GOT3 (cell line): ENCODE measurements around the gene RIMBP2.

Source experiments
- DNase-seq: peaks from one replicate; lab custom pipeline; 2025; ENCODE audit warnings: mixed read lengths; lab: John Stamatoyannopoulos, UW

Gene RIMBP2

GRCh38 chr12:130504840-130505175 is 211.3 kb downstream of the RIMBP2 start:
- DNase-seq = no peak

GRCh38 chr12:130504110-130504839 is 211.8 kb downstream of the RIMBP2 start:
- no peak for DNase-seq

GRCh38 chr12:130501821-130502220 is 214.3 kb downstream of the RIMBP2 start:
- DNase-seq = no peak

GRCh38 chr12:130500835-130501330 is 215.2 kb downstream of the RIMBP2 start:
- DNase-seq = no peak

GRCh38 chr12:130499474-130499873 is 216.6 kb downstream of the RIMBP2 start:
- no peak for DNase-seq

GRCh38 chr12:130498589-130499385 is 217.3 kb downstream of the RIMBP2 start:
- DNase-seq = no peak

DNA sequence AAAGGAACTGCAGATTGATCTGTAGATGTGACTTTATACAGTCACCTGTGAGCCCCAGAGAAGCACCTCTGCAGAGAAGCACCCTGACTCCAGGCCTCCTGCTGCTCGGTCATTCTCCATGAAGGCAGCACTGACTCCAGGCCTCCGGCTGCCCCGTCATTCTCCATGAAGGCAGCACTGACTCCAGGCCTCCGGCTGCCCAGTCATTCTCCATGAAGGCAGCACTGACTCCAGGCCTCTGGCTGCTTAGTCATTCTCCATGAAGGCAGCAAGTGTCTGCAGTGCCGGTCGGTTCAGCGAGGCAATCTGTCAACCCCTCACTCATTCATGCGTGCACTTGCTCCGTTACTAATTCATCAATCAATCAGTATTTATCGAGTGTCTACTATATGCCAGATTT is 218.1 kb downstream of the RIMBP2 start:
- DNase-seq = no peak

DNA sequence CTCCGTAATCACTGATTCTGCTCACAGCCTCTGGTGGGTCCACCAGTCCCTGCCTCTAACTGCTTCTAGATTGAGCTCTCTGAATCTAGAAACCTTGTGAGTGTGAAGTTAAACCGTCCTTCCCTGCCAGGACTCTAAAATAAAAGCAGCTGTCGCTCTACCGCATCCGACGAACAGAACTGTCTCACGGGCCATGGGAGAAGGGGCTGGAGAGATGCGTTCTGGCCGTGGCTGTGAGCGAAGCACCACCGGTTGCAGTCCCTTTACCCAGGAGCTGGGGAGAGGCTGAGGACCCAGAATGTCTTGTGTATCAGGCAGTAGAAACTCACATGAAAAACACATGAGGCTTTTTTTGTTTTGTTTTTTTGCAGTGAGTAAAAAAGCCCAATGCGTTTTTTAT is 218.8 kb downstream of the RIMBP2 start:
- DNase-seq = no peak

- DNase-seq = no peak
Observed at GRCh38 chr12:130496516-130497120, 219.5 kb downstream of the RIMBP2 start.

DNA sequence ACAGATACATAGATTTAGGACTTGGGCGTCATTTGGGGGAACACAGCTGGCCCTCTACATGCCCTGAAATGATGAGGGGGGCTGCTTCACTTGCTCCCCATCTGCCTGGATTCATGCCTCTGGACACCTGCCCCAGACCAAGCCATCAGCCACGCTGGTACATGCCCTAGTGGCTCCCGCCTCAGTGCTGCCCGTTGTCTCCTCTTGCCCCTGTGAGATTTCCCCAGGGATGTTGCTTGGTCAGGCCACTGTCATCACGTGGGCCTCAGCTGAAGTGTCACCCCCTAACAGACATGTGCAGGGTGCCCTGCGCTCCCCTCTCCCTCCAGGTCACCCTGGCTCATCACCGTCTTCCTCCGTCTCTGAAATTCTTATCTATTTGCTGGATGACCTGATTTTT is 220.9 kb downstream of the RIMBP2 start:
- DNase-seq = no peak

DNA sequence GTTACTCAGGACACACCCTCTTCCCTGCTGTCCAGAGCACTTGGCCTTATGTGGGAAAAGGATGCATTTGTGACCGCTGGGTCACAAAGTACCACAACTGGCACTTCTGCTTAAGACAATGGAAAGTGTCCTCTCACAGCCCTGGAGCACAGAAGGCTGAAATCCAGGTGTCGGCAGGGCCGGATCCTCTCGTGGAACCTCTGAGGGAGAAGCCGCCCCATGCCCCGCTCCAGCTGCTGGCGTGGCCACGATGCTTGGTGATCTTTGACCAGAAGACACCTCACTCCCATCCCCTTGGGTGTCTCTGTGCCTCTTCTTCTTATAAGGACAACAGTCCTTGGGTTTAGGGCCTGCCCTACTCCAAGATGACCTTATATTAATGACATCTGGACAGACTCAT is 221.4 kb downstream of the RIMBP2 start:
- DNase-seq = no peak

DNA sequence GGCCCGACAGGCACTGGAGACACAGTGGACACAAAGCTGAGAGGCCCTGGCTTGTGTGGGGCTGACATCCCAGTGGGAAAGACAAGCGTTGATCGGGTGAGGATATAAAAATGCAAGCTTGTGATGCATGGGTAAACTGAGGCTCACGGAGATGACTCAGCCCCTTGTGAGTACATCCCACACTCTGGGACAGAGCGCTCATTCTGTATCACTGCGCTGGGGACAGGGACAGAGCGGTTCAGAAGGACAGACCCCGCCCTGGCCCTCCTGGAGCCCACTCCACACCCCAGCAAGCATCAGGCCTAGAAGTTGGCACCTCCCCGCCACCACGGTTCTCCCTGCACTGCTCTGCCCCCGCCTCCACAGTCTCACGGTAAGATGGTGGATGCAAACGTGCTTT is 222.1 kb downstream of the RIMBP2 start:
- no peak for DNase-seq

GRCh38 chr12:130491421-130492357 is 224.4 kb downstream of the RIMBP2 start:
- DNase-seq = no peak

DNA sequence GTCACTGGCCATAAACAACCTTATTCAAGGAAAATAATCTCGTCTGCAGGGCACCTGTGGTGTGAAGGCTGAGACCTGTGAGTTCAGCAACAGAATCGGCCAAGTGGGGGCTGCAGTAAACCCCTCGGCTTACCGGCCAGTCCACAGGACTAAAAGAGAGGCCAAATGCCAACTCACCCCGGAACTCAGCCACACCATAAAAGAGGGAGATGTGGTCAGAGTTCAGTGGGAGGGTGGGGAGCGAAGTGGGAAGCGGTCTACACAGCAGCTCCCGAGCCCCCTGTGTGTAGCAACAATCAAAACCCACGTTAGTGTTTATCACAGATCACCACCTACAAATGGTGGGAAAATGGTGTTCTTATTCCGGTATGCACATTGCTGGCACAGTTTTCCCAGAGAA is 225.4 kb downstream of the RIMBP2 start:
- DNase-seq = no peak

GRCh38 chr12:130489293-130489692 is 226.8 kb downstream of the RIMBP2 start:
- DNase-seq = no peak

DNA sequence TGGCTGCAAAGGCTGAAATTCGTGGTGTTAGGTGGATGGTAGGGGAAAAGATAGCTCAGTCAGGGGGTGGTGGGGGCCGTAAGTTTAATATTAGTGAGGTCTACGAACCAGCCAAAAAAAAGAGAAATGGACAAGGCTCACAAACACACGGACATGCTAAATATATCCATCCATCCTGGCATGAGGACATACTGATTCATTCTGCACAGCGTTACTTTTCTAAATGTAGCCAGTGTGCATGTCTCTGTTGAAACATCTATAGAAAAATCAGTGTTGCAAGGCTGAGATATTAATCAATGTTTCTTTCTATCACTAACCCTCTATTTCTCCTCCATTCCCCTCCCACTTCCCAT is 227.8 kb downstream of the RIMBP2 start:
- no peak for DNase-seq

GRCh38 chr12:130487636-130488357 is 228.3 kb downstream of the RIMBP2 start:
- DNase-seq = no peak

DNA sequence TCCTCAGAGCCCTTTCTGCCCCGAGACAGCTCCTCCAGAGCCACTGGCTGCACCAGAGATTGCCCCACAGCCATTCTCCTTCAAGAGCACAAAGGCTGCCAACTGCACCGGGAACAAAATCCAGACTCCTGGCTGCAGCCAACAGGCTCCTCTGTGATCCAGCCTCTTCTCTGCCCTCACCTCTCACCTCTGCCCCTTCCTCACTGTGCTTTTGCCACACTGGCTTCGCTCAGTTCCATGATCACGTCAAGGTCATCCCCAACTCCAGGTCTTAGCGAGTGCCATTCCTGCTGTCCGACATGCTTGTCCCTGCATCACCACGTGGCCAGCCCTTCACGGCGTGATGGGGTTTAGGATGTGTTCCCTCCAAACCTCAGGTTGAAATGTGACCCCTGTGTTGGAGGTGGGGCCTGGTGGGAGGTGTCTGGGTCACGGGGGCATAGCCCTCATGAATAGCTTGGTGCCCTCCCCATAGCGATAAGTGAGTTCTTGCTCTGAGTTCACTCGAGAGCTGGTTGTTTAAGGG is 229.1 kb downstream of the RIMBP2 start:
- DNase-seq = no peak

GRCh38 chr12:130486146-130486435 is 230.0 kb downstream of the RIMBP2 start:
- DNase-seq = no peak

DNA sequence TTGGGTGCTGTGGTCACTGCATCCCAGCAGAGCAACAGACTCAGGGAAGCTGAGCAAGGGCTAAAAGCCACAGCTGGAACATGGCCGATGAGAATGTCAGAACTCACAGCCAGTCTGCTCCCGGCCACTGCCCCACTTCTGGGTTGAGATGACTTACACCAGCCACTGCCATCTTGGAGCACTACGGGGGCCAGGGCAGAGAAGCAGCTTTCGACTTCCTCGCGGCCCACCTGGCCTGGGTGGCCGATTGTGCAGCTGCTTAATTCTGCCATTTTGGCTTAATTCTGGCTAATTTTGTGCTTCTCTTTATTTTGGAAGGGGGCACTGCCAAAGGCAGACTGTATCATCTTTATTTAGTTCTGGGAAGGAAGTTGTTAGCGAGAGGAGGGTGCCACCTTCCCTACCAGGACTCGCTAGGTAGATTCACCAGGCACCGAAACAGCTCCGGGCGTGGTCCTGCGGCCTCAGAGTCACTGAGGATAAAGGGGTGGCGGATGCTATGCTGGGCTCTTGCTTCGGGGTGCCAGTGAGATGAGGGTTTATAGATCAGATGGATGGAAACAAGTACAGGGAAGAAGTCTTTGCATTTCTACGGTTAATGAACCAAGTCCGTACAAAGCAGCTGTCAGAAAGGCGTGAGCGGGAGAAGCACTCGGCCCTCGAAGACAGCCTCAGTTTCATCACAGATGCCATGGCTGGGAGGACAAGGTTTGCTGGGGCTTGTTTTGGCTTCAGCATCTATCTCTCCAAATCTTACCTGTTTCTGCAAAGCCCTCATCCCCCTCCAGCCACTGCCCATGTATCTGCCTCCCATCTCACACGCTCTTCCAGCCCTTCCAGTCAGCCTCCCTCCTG is 230.6 kb downstream of the RIMBP2 start:
- no peak for DNase-seq
